Measurements from ENCODE around the gene DMRTC1. TPM values are rescaled to one million over a fixed set of nuclear protein-coding genes. Genes with fewer than 3 reads are reported as not detected.

The DMRTC1 gene
- total RNA-seq, 1 donor from 2014 or later: not detected

Other genes with a start within 250 kb of the DMRTC1 start
- 17.3 TPM for gene PHKA1, start 229.5 kb downstream of the DMRTC1 start, total RNA-seq
- gene DMRTC1B, start 166.9 kb downstream of the DMRTC1 start, total RNA-seq: not detected
- gene FAM236B, start 161.2 kb downstream of the DMRTC1 start, total RNA-seq: not detected
- gene FAM236D, start 135.6 kb downstream of the DMRTC1 start, total RNA-seq: not detected
- not detected for gene FAM236C, start 31.2 kb downstream of the DMRTC1 start, total RNA-seq
- not detected for gene FAM236A, start 5.6 kb downstream of the DMRTC1 start, total RNA-seq
- not detected for gene PABPC1L2B, start 59.1 kb upstream of the DMRTC1 start, total RNA-seq
- not detected for gene PABPC1L2A, start 135.7 kb upstream of the DMRTC1 start, total RNA-seq

Data from left ventricle myocardium superior (tissue), 1 donor.